GM19452 (cell line): ENCODE measurements around the gene RBL2.
"Not testable (repeated sequence)": the region's sequence is repeated elsewhere in the genome, so short reads cannot be mapped to it uniquely, and the experiment has no call there.

Experiments
- ATAC-seq: cut with Tn5 transposase; IDR thresholded peaks from one replicate; pipeline ENCODE4 v1.9.1; 2021; ENCODE audit not compliant: unreplicated experiment

Gene RBL2

GRCh38 chr16:53434377-53435065, at the start of gene RBL2:
RBL2 (plus strand) TSS chr16:53434471; CDS start chr16:53434557, 86 bp downstream.
- ATAC-seq: peak; percentile 77

- not testable (repeated sequence) for ATAC-seq
Observed at GRCh38 chr16:53384610-53385009, 49.7 kb upstream of the RBL2 start.

GRCh38 chr16:53404959-53405358, 29.3 kb upstream of the RBL2 start:
- ATAC-seq: no peak

GRCh38 chr16:53412549-53412948, 21.7 kb upstream of the RBL2 start:
- ATAC-seq: no peak

- ATAC-seq: no peak
Observed at GRCh38 chr16:53413864-53414263, 20.4 kb upstream of the RBL2 start.

GRCh38 chr16:53414381-53414780, 19.9 kb upstream of the RBL2 start:
- ATAC-seq: no peak

GRCh38 chr16:53415504-53415903, 18.8 kb upstream of the RBL2 start:
- ATAC-seq: no peak

- ATAC-seq: no peak
Observed at GRCh38 chr16:53417011-53417410, 17.3 kb upstream of the RBL2 start.

- no peak for ATAC-seq
Observed at GRCh38 chr16:53417976-53418375, 16.3 kb upstream of the RBL2 start.

- not testable (repeated sequence) for ATAC-seq
Observed at GRCh38 chr16:53419383-53419709, 14.9 kb upstream of the RBL2 start.

GRCh38 chr16:53421248-53421647, 13.0 kb upstream of the RBL2 start:
- ATAC-seq: no peak

GRCh38 chr16:53423968-53424367, 10.3 kb upstream of the RBL2 start:
- not testable (repeated sequence) for ATAC-seq

- ATAC-seq: no peak
Observed at GRCh38 chr16:53428681-53429080, 5.6 kb upstream of the RBL2 start.

- ATAC-seq: no peak
Observed at GRCh38 chr16:53429221-53429943, 4.9 kb upstream of the RBL2 start.

- ATAC-seq: no peak
Observed at GRCh38 chr16:53430363-53430762, 3.9 kb upstream of the RBL2 start.

GRCh38 chr16:53433509-53433908, 762 bp upstream of the RBL2 start:
- no peak for ATAC-seq

- ATAC-seq: no peak
Observed at GRCh38 chr16:53433930-53434376, 318 bp upstream of the RBL2 start.

GRCh38 chr16:53435066-53435688, 906 bp downstream of the RBL2 start:
- peak; percentile 82 for ATAC-seq

- no peak for ATAC-seq
Observed at GRCh38 chr16:53440125-53440524, 5.9 kb downstream of the RBL2 start.

GRCh38 chr16:53445534-53445933, 11.3 kb downstream of the RBL2 start:
- no peak for ATAC-seq

GRCh38 chr16:53446090-53446489, 11.8 kb downstream of the RBL2 start:
- no peak for ATAC-seq
